Inflammatory macrophage treated with lipopolysaccharide for 4 hours (primary cell): ENCODE measurements around the gene ACER2.
A peak's percentile ranks its signal among the peaks of the same experiment; 100 is the strongest.

Source experiments
- DNase-seq: peaks from one replicate; pipeline ENCODE4 v3.0.0-alpha.2; 2020

ACER2 gene

DNA sequence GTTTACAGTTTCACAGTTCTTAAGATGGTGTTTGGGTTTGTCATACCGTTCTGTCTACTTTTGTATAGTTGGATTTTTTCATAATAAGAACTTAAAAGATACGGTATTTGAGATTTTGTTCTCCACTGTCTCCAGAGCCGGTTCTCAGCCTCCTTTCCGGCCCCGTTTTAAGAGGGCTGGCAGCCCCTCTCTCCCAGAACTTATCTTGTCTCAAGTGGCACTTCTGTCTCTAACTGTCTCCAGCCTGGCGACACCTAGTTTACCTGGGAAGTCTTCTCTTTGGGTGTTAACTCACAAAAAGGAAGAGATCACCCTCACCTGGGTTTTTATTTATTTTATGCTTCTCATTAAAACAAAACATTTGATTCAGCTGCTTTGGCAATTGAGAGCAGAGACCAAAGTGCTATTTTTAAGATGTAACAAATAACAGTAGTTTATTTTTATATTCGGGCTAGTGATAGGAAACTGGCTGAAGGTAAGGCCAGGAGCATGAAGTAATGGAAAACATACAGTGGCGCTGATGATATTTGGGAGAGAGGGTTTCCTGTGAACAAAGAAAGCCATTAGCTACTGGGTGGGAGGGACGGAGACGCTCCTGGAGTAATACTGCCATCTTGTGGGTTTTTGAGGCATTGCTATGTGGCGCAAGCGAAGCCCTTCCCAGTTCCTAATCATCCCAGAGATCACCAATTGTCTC lies 48.3 kb downstream of the ACER2 start:
- peak; percentile 62 for DNase-seq

GRCh38 chr9:19457693-19458009 lies 48.8 kb downstream of the ACER2 start:
- no peak for DNase-seq

- no peak for DNase-seq
These were observed 51.4 kb downstream of the ACER2 start for GRCh38 chr9:19460243-19460642.

GRCh38 chr9:19461135-19461534 lies 52.3 kb downstream of the ACER2 start:
- DNase-seq = no peak

DNA sequence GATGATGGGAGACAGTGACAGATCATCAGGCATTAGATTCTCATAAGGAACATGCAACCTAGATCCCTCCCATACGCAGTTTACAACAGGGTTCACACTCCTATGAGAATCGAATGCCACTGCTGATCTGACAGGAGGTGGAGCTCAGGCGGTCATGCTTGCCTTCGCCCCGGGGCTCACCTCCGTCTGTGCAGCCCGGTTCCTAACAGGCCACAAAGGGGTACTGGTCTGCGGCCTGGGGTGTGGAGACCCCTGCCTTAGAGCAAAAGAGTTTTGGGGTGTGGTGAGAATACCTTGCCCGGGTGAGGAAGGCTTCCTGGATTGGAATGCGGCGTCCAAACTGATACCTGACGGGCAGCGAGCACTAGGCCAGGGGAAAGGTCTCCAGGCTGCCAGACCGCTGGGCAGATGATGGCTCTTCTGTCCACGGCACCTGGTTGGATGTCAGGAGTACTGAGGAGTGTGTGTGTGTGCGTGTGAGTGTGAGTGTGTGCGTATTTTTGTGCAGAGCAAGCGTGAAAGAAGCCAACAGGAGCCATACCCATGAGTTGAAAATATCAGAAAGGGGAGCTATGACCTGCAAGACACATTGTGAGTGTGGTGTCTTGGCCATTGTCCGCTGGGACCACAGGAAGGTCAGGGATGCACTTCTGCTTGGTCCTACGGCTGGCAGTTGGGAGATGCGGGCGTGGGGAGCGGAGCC lies 55.4 kb downstream of the ACER2 start:
- DNase-seq = no peak

DNA sequence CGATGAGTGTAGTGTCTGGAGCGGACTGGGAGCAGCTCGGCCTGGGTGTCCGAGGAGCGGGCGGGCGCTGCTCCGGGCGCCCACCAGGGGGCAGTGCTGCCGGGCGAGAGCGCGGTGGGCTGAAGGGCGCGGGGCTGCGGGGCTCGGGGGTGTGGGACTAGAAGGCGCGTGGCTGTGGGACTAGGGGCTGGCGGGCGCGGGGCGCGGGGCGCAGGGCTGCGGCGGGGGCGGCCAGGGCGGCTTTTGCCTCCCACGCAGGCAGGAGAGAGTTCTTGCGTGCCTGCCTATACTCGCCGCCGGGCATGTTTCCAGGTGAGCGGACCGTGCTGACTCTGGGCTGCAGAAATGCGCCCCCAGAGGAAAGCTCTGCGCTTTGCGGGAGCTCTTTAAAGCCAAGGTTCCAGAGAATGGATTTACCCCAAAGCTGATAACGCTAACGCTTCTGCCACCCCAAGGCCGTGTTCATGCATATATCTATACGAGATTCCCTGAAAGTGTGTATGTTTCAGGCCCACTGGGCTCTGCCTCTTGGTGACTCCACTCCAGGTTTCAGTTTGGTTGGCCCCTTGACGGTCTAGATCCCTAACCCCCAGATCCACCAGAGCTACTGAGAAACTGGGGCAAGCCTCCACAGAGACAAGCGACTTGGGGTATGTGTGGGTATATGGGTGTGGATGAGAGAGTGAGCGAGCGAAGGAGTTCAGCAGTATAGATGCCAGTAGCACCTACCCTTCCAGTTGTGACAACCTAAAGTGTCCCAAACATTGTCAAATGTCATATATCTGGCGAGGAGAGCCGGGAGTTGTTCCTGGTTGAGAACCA lies 56.2 kb downstream of the ACER2 start:
- DNase-seq = no peak

- no peak for DNase-seq
These were observed 56.9 kb downstream of the ACER2 start for GRCh38 chr9:19465586-19466279.

DNA sequence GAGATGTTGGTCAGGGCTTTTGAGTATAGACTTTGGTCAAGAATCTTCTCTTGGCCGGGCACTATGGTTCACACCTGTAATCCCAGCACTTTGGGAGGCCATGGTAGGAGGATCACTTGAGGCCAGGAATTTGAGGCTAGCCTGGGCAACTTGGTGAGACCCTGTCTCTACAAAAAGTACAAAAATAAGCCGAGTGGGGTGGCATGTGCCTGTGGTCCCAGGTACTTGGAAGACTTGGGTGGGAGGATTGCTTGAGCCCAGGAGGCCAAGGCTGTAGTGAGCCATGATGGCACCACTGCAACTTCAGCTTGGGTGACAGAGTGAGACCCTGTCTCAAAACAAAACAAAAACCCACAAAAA lies 57.5 kb downstream of the ACER2 start:
- no peak for DNase-seq

DNA sequence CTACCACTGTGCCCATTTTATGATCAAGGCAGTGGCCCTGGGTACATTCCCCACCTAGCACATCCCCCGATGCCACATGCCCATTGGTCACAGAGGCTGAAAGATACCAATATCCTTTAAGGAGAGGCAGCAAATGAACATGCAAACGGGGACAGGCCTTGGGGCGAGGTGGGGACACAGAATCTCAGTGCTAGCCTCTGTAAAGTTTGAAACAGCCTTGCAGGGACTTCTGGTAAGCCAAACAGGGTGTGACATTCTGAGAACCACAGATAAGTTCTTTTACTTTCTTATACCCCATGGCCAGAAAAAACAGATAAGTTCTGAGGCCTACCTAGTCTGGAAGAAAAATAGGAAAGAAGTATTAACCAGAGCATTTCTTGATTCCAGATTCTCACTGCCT lies 60.5 kb downstream of the ACER2 start:
- no peak for DNase-seq

- DNase-seq = no peak
These were observed 61.8 kb downstream of the ACER2 start for GRCh38 chr9:19470567-19470966.

GRCh38 chr9:19470981-19471650 lies 62.3 kb downstream of the ACER2 start:
- DNase-seq = no peak

GRCh38 chr9:19471737-19472648 lies 63.2 kb downstream of the ACER2 start:
- peak; percentile 48 for DNase-seq

GRCh38 chr9:19473605-19474004 lies 64.8 kb downstream of the ACER2 start:
- DNase-seq = no peak

DNA sequence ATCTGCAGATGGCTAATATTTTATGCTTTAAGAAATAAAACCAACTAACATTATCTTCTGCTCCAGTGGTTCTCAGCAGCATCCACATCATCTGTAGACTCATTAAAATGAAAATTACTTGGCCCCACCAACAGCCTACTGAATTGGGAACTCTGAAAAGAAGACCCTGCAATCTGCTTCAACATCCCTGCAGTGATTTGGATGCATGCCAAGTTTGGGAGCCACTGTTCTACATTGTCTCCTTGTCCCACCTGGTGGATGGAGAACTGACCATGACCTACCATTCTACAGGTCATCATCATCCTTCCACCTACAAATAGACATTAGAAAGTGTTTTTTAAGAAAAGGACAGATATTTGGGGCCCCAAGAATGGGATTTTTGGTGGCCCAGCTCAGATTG lies 71.1 kb downstream of the ACER2 start:
- DNase-seq = no peak

- DNase-seq = no peak
These were observed 71.5 kb downstream of the ACER2 start for GRCh38 chr9:19480345-19480744.

DNA sequence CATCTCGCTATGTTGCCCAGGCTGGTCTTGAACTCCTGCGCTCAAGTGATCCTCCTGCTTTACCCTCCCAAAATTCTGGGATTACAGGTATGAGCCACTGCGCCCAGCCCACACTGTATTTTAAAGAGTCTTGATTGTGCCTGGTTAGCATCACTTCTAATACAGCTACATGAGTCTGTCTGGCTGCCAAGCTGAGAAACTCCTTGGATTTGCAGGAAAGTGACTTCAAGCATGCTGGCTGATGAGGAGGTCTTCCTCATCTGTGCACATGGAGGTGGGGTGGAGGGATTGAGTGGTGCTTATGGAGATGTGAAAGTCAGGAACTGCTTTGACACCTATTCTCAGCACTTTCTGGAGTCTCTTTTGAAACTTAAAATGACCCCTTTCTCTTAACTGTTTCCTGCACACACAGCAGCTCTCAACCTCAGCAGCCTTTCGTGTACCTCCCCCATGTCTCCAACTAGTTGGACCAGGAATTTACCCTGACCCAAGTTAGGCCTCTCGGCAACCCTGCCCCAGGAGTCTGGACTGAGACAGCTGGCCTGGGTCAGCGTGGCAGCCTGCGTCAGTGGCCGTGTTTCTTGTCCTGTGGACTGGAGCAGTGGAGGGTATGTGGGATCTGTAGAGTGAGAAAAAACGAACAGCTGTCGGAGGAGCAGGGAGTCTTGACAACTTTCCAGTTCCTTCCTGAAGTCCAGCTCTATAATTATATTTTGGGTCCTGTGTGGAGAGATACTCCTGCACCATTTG lies 72.5 kb downstream of the ACER2 start:
- no peak for DNase-seq

DNA sequence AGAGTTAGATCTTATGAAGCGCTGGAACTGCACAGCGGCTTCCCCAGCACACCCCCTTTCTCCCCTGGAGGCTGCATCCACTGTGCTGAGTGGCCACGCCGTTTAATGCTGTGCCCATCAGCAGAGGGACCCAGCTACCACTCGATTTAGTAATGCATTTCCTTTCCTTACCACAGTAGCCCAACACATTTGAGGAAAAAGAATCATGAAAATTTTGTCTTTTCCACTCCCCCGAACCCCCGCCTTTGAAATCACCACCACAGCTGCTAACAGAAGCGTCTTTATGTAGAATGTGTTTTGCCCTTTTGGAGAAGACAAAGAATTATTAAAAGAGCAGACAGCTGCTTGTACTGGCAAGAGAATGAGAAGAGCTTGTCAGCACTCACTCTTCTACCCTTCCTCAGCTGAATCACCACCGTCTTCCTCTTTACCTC lies 73.2 kb downstream of the ACER2 start:
- no peak for DNase-seq

DNA sequence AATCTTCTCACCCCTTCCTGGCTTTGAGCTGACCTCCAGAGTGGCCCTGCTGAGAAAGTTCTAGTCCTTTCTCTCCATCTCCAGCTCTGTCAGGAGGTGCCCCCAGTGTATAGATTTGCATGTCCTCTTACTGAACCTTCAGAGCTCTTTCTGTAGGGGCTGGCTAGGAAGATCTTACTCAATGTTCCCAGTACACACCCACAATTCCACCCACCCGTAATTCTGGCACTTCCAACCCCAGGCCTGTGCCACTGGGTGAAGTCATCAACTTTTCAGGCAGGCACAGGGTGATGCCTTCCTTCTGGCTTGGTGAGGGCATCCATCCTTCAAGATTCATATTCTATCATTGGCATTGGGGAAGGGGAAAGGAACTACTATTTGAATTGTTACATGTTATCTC lies 75.9 kb downstream of the ACER2 start:
- DNase-seq = no peak

- no peak for DNase-seq
These were observed 76.4 kb downstream of the ACER2 start for GRCh38 chr9:19485193-19485592.

DNA sequence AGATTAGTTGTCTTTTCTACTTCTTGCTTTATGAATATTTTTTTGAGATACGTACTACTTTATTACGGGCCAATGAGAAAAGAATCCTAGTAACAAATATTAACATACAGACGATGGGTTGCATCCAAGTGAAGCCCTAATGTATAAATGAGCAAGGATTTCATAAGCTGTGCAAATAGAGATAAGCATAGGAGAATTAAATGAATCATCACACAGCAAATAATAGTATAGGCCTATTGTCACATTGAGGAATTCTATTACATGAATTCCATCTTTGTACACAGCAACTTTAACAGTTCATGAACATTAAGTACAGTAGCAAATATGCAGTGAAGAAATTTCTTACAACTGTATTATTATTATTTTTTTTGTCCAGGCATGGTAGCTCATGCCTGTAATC lies 78.0 kb downstream of the ACER2 start:
- no peak for DNase-seq

GRCh38 chr9:19488721-19489120 lies 79.9 kb downstream of the ACER2 start:
- DNase-seq = no peak
